ENCODE data around the gene COLQ.

Gene COLQ

DNA sequence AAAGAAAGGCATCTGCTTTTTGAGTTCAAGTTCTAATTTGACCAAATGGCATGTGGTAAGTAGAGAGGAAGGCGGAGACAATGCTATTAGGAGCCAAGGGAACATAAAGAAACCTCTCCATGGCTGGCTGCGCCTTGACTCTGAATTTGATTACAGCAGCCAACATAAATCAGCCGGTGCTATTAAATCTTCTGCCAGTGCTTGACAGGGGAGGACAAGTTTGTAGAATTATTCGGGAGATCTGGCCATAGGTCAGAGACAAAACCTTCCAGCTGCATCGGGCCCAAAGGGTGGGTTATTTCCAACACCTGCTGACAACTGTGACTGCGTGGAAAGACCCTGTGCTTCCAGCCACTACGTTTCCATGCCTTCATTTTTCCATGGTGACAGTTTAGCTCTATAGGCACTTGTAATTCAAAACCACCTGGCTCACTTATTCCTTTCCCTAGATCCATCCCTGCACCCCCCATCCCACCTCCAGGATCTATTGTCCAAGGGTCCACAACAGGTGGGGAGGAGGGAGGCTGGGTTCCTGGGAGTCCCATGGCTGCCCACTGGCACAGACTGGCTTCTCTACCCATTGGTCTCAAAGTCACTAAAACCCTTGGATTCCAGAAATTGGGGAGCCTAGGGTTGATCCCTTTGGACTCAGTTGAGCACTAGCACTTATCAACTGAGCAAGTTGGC lies 15.9 kb downstream of the COLQ start:
- H3K4me1 ChIP-seq (ENCODE audit: control insufficient read depth in 1 of 2, insufficient read depth in 2 of 2, low read length in 2 of 2) = no peaks in the 10 kb centered on the region
- H3K4me3 ChIP-seq (ENCODE audit: low read depth, low read length) = no peak overlapping the region
- H3K79me2 ChIP-seq (ENCODE audit: control insufficient read depth, insufficient read depth, low read length, poor library complexity) = no peaks in the 10 kb centered on the region
- no peaks in the 10 kb centered on the region for H3K27me3 ChIP-seq (ENCODE audit: insufficient read depth, low read length)
- H3K79me1 ChIP-seq (ENCODE audit: low read length) = no peaks in the 10 kb centered on the region
- no peak overlapping the region for H3K27ac ChIP-seq (ENCODE audit: low read depth, low read length)
- H4K12ac ChIP-seq (ENCODE audit: low read depth, low read length) = no peak overlapping the region
- no peak overlapping the region for H2BK5ac ChIP-seq (ENCODE audit: low read depth, low read length, poor library complexity)
- H3K14ac ChIP-seq (ENCODE audit: low read length) = no peak overlapping the region
- H3K9me3 ChIP-seq (ENCODE audit: insufficient read depth, low read depth, low read length) = no peaks in the 10 kb centered on the region
- no peak overlapping the region for H3K4ac ChIP-seq (ENCODE audit: low read depth, low read length)
- no peak overlapping the region for H2BK12ac ChIP-seq (ENCODE audit: low read length)
- H4K91ac ChIP-seq (ENCODE audit: low read depth, low read length) = no peak overlapping the region
- no CpG with 5 or more reads among the region's 7 CpGs for WGBS (ENCODE audit: extremely low coverage, insufficient coverage, insufficient read length)
- no peak for DNase-seq
- no peak overlapping the region for H3K23ac ChIP-seq (ENCODE audit: low read length)
- no peak overlapping the region for H2AFZ ChIP-seq (ENCODE audit: insufficient read depth, low read length, poor library complexity)
- no peak overlapping the region for H4K8ac ChIP-seq (ENCODE audit: low read depth, low read length)
- H2AK5ac ChIP-seq (ENCODE audit: low read length) = no peak overlapping the region
- no peak overlapping the region for H3K9ac ChIP-seq (ENCODE audit: low read length)
- H3K18ac ChIP-seq (ENCODE audit: low read length) = no peak overlapping the region
- no peak overlapping the region for H3K4me2 ChIP-seq (ENCODE audit: low read length)
- no peak overlapping the region for H2BK120ac ChIP-seq (ENCODE audit: insufficient read depth, low read length, poor library complexity)
- H3K36me3 ChIP-seq (ENCODE audit: control insufficient read depth in 1 of 2, insufficient read depth in 2 of 2, low read length in 2 of 2) = no peaks in the 10 kb centered on the region

DNA sequence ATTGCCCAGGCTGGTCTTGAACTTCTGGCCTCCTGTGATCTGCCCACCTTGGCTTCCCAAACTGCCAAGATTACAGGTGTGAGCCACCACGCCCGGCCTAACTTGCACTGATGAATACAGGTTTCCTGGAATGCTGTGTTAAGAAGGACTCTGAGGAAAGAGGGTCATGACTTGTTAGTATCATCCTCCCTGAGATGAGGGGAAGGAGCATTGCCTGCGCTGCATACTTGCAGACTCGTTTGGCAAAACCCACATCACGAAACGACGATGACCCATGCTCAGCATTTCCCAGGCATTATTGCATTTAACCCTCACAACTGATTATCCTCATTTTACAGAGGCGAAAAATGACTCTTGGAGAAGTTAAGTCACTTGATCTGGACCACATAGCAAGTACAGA lies 18.9 kb downstream of the COLQ start:
- H2BK12ac ChIP-seq (ENCODE audit: low read length) = no peak overlapping the region
- H4K12ac ChIP-seq (ENCODE audit: low read depth, low read length) = no peak overlapping the region
- H3K27me3 ChIP-seq (ENCODE audit: insufficient read depth, low read length) = no peaks in the 10 kb centered on the region
- peak; percentile 76 to 87 for DNase-seq
- no peak overlapping the region for H4K91ac ChIP-seq (ENCODE audit: low read depth, low read length)
- no peak overlapping the region for H3K9ac ChIP-seq (ENCODE audit: low read length)
- no peak overlapping the region for H3K14ac ChIP-seq (ENCODE audit: low read length)
- no peak overlapping the region for H2AFZ ChIP-seq (ENCODE audit: insufficient read depth, low read length, poor library complexity)
- no peaks in the 10 kb centered on the region for H3K36me3 ChIP-seq (ENCODE audit: control insufficient read depth in 1 of 2, insufficient read depth in 2 of 2, low read length in 2 of 2)
- H3K79me2 ChIP-seq (ENCODE audit: control insufficient read depth, insufficient read depth, low read length, poor library complexity) = no peaks in the 10 kb centered on the region
- no peak overlapping the region for H4K8ac ChIP-seq (ENCODE audit: low read depth, low read length)
- H3K9me3 ChIP-seq (ENCODE audit: insufficient read depth, low read depth, low read length) = no peaks in the 10 kb centered on the region
- H2BK120ac ChIP-seq (ENCODE audit: insufficient read depth, low read length, poor library complexity) = no peak overlapping the region
- H3K18ac ChIP-seq (ENCODE audit: low read length) = no peak overlapping the region
- H3K4ac ChIP-seq (ENCODE audit: low read depth, low read length) = no peak overlapping the region
- no peak overlapping the region for H2AK5ac ChIP-seq (ENCODE audit: low read length)
- H3K4me3 ChIP-seq (ENCODE audit: low read depth, low read length) = peak overlapping the region; percentile 1
- H3K4me2 ChIP-seq (ENCODE audit: low read length) = no peak overlapping the region
- H2BK5ac ChIP-seq (ENCODE audit: low read depth, low read length, poor library complexity) = no peak overlapping the region
- H3K23ac ChIP-seq (ENCODE audit: low read length) = no peak overlapping the region
- peaks cover 0 to 3% of the 10 kb centered on the region in 2 experiments for H3K4me1 ChIP-seq (ENCODE audit: control insufficient read depth in 1 of 2, insufficient read depth in 2 of 2, low read length in 2 of 2)
- H3K79me1 ChIP-seq (ENCODE audit: low read length) = no peaks in the 10 kb centered on the region
- no CpG with 5 or more reads among the region's 8 CpGs for WGBS (ENCODE audit: extremely low coverage, insufficient coverage, insufficient read length)
- H3K27ac ChIP-seq (ENCODE audit: low read depth, low read length) = no peak overlapping the region

GRCh38 chr3:15501126-15501525 lies 20.4 kb downstream of the COLQ start:
- H4K91ac ChIP-seq (ENCODE audit: low read depth, low read length) = no peak overlapping the region
- H3K27me3 ChIP-seq (ENCODE audit: insufficient read depth, low read length) = no peaks in the 10 kb centered on the region
- H3K4me2 ChIP-seq (ENCODE audit: low read length) = no peak overlapping the region
- no peaks in the 10 kb centered on the region for H3K36me3 ChIP-seq (ENCODE audit: control insufficient read depth in 1 of 2, insufficient read depth in 2 of 2, low read length in 2 of 2)
- no peak for DNase-seq
- no peak overlapping the region for H2BK120ac ChIP-seq (ENCODE audit: insufficient read depth, low read length, poor library complexity)
- no peak overlapping the region for H2AK5ac ChIP-seq (ENCODE audit: low read length)
- no peak overlapping the region for H3K23ac ChIP-seq (ENCODE audit: low read length)
- no peak overlapping the region for H2AFZ ChIP-seq (ENCODE audit: insufficient read depth, low read length, poor library complexity)
- no peaks in the 10 kb centered on the region for H3K79me1 ChIP-seq (ENCODE audit: low read length)
- no peaks in the 10 kb centered on the region for H3K9me3 ChIP-seq (ENCODE audit: insufficient read depth, low read depth, low read length)
- H3K4ac ChIP-seq (ENCODE audit: low read depth, low read length) = no peak overlapping the region
- H3K4me3 ChIP-seq (ENCODE audit: low read depth, low read length) = no peak overlapping the region
- H2BK12ac ChIP-seq (ENCODE audit: low read length) = no peak overlapping the region
- no peak overlapping the region for H3K9ac ChIP-seq (ENCODE audit: low read length)
- no peak overlapping the region for H2BK5ac ChIP-seq (ENCODE audit: low read depth, low read length, poor library complexity)
- WGBS (ENCODE audit: extremely low coverage, insufficient coverage, insufficient read length) = no CpG with 5 or more reads among the region's 4 CpGs
- no peak overlapping the region for H3K18ac ChIP-seq (ENCODE audit: low read length)
- peaks cover 4 to 7% of the 10 kb centered on the region in 2 experiments for H3K4me1 ChIP-seq (ENCODE audit: control insufficient read depth in 1 of 2, insufficient read depth in 2 of 2, low read length in 2 of 2)
- no peak overlapping the region for H4K12ac ChIP-seq (ENCODE audit: low read depth, low read length)
- H4K8ac ChIP-seq (ENCODE audit: low read depth, low read length) = no peak overlapping the region
- no peak overlapping the region for H3K14ac ChIP-seq (ENCODE audit: low read length)
- no peak overlapping the region for H3K27ac ChIP-seq (ENCODE audit: low read depth, low read length)
- no peaks in the 10 kb centered on the region for H3K79me2 ChIP-seq (ENCODE audit: control insufficient read depth, insufficient read depth, low read length, poor library complexity)

- no peaks in the 10 kb centered on the region for H3K79me2 ChIP-seq (ENCODE audit: control insufficient read depth, insufficient read depth, low read length, poor library complexity)
- DNase-seq = peak; percentile 68 to 91
- no peaks in the 10 kb centered on the region for H3K27me3 ChIP-seq (ENCODE audit: insufficient read depth, low read length)
- H3K9me3 ChIP-seq (ENCODE audit: insufficient read depth, low read depth, low read length) = no peaks in the 10 kb centered on the region
- no peak overlapping the region for H4K12ac ChIP-seq (ENCODE audit: low read depth, low read length)
- no peak overlapping the region for H3K14ac ChIP-seq (ENCODE audit: low read length)
- no CpG with 5 or more reads among the region's 3 CpGs for whole genome bisulfite sequencing (ENCODE audit: extremely low coverage, insufficient coverage, insufficient read length)
- H3K36me3 ChIP-seq (ENCODE audit: control insufficient read depth in 1 of 2, insufficient read depth in 2 of 2, low read length in 2 of 2) = no peaks in the 10 kb centered on the region
- H4K91ac ChIP-seq (ENCODE audit: low read depth, low read length) = no peak overlapping the region
- no peak overlapping the region for H3K4ac ChIP-seq (ENCODE audit: low read depth, low read length)
- H3K4me3 ChIP-seq (ENCODE audit: low read depth, low read length) = no peak overlapping the region
- H2BK120ac ChIP-seq (ENCODE audit: insufficient read depth, low read length, poor library complexity) = no peak overlapping the region
- no peak overlapping the region for H3K18ac ChIP-seq (ENCODE audit: low read length)
- no peak overlapping the region for H2BK5ac ChIP-seq (ENCODE audit: low read depth, low read length, poor library complexity)
- no peaks in the 10 kb centered on the region for H3K79me1 ChIP-seq (ENCODE audit: low read length)
- no peak overlapping the region for H2AFZ ChIP-seq (ENCODE audit: insufficient read depth, low read length, poor library complexity)
- no peak overlapping the region for H4K8ac ChIP-seq (ENCODE audit: low read depth, low read length)
- no peak overlapping the region for H3K4me2 ChIP-seq (ENCODE audit: low read length)
- H2BK12ac ChIP-seq (ENCODE audit: low read length) = no peak overlapping the region
- no peak overlapping the region for H3K23ac ChIP-seq (ENCODE audit: low read length)
- no peak overlapping the region for H3K27ac ChIP-seq (ENCODE audit: low read depth, low read length)
- peaks cover 10 to 11% of the 10 kb centered on the region in 2 experiments for H3K4me1 ChIP-seq (ENCODE audit: control insufficient read depth in 1 of 2, insufficient read depth in 2 of 2, low read length in 2 of 2)
- H3K9ac ChIP-seq (ENCODE audit: low read length) = no peak overlapping the region
- no peak overlapping the region for H2AK5ac ChIP-seq (ENCODE audit: low read length)
Observed at GRCh38 chr3:15500107-15500724, 21.3 kb downstream of the COLQ start.
